ENCODE measurements around the gene TMEM130.

Gene TMEM130

DNA sequence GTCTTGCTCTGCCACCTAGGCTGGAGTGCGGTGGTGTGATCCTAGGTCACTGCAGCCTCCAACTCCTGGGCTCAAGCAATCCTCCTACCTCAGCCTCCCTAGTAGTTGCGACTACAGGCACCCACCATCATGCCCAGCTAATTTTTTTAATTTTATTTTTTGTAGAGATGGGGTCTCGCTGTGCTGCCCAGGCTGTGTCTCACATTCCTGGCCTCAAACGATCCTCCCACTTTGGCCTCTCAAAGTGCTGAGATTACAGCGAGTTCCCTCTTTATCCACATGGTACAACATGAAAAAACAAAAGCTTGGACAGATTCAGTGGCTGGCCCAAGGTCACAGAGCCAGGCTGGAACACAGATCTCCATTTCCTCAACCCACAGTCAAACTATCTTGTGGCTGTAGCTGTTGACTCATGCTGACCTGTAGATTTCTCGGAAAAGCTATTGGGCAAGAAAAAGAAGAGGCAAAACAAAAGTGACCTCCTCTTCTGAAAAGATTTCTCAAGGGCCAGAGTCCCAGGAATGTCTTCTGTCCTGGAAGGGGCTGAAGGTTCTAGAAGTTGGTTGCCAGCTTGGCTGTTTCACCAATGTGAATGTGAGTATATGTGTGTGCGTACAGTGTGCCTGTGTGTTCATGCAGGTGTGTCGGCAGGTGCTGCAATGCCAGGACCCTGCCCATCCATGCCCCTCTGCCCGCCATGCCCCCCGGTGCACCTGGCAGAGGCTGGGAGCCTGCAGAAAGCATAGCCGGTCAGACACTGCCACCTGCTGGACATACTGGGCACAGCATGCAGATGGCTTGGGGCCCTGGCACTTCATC lies 28.4 kb downstream of the TMEM130 start:
- DNase-seq (ENCODE audit: low read depth): peak; percentile 52

DNA sequence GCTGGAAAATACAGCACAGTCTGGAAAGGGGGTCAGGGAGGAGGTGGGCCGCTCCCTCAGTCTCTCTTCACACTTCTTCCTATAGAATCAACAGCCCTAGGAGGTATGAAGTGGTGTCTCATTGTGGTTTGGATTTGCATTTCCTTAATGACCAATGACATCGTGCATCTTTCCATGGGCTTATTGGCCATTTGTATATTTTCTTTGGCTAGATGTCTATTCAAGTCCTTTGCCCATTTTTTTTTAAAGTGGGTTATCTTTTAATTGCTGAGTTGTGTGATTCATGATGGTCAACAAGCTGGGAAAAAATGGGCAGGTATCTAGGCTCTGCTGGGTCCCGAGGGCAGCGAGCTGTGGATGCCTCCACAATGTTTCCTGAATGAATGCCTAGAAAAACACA lies 29.1 kb downstream of the TMEM130 start:
- no peak for DNase-seq (ENCODE audit: low read depth)

DNA sequence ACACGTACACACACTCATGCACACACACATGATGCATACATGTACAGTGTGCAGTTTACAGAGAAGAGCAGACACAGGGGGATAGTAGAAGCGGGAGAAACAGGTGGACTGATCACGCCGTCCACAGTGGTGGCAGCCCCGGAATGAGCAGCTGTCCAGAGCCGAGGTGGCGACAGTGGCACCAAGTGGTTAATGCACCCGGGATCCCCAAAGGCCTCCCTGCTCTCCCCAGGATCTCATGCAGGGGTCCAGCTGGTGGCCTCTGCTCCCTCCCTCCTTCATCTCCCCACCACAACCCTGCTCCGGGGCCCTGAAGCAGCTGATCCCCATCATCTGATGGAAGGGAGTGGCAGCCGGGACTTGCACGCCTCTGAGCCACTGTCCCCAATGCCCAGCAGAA lies 29.7 kb downstream of the TMEM130 start:
- no peak for DNase-seq (ENCODE audit: low read depth)

DNA sequence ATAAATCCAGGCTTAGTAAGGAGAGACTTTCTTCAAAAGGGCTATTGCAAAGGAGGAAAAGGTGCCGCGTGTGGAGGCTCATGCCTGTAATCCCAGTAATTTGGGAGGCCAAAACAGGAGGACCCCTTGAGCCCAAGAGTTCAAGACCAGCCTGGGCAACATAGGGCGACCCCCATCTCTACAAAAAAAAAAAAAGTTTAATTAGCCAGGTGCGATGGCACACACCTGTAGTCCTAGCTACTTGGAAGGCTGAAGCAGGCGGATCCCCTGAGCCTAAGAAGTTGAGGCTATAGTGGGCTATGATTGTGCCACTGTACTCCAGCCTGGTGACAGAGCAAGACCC lies 32.2 kb downstream of the TMEM130 start:
- DNase-seq (ENCODE audit: low read depth): no peak

DNA sequence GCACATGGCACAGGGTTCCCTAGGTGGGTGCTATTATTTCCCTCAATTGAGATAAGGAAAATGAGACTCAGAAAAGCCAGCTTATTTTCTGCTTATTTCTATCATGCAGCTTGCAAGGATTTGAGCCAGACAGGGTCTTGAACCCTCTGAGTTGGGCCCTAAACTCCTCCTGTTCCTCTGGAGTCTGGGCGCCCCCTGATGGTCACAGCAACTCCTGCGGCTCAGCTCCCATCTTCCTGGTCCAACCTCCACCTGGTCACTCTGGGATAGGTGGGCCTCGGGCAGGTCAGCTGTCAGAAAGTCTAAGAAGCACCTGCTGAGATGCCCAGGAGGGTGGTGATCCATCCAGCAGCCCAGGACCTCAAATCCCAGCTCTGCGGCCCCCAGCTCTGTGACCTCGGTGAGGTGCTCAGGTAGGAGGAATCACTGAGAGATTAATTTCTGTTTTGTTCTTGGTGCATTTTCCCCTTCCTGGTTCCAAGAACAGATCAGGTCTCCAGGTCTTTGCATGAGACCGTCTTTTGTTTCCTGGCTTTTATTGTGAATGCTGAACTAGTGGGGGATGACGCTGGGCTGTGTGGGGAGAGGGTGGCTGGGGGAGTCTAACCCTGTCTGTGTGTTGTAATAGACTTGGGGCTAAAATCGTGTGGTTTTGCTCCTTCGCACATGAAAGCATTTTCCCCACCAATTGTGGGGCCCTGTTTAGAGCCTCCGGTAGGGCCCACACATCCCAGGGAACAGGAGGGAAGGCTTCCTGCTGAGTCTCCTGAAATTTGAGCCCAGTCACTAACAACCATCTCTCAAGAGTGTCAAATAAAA lies 32.8 kb downstream of the TMEM130 start:
- no peak for DNase-seq (ENCODE audit: low read depth)

DNA sequence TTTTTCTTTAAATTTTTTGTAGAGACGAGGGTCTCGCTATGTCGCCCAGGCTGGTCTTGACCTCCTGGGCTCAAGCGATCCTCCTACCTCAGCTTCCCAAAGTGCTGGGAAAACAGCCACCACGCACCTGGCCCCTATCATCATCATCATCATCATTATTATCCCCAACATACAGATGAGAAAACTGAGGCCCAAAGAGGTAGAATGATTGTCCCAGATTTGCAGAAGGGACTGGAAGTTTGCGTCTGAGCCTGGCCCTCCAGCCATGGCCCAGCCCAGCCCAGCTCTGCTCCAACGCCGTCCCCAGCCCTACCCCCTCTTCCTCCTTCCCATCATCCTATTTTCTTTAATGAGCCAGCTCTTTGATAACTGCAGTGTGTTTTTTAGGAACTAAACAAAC lies 34.9 kb downstream of the TMEM130 start:
- DNase-seq (ENCODE audit: low read depth): no peak

DNA sequence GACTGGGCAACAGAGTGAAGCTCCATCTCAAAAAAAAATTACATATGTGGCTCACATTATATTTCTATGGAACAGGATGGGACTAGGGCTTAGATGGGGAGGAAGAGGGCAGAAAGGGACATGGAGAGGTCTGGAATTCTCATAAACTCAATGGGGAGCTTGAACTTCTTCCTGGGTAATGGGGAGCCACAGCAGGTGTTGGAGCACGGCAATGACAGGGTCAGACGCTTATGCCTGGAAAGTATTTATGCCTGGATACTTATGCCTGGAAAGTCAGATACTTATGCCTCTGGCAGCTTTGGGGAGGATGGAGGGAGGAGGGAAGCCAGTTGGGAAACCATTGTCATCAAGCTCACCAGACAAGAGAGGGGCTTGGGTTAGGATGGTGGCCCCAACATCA lies 36.8 kb downstream of the TMEM130 start:
- no peak for DNase-seq (ENCODE audit: low read depth)

DNA sequence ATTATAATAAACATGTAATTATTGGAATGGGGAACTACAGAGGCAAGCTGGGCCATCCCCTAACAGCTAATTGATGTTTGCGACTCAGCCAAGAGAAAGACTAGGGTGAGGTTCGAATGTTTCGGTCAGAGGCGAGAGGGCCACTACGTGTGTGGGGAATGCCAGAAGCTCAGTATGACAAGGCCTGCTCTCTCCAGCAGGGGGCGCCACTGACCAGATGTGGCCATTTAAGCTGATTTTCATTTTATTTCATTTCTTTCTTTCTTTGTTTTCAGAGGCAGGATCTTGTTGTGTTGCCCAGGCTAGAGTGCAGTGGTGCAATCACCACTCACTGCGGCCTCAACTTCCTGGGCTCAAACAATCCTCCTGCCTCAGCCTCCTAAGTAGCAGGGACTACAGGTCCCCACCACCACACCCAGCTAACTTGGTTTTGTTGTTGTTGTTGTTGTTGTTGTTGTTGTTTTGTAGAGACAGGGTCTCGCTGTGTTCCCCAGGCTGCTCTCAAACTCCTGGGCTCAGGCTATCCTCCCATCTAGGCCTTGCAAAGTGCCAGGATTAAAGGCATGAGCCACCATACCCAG lies 38.1 kb downstream of the TMEM130 start:
- peak; percentile 10 for DNase-seq (ENCODE audit: low read depth)

DNA sequence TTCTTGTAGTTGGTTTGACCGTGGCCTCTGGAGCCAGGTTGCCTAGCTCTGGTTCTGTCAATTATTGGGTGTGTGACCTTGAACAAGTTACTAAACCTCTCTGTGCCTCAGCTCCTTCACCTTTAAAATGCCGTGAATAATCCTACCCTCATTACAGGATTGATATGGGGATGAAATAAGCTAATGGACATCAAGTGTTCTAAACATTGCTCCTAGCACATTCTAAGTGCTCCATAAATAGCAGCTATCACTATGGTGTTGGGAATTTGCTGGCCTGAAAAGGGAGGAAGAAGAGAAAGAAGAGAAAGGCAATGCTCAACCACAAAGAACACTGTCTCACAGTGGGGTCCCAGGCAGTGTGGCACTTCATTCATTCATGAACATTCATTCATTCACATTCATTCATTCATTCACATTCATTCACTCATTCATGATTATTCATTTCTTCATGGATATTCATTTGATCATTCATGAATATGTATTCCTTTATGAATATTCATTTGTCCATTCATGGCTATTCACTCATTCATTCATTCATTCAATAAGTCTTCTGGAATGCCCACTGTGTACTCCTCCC lies 38.8 kb downstream of the TMEM130 start:
- DNase-seq (ENCODE audit: low read depth): no peak

DNA sequence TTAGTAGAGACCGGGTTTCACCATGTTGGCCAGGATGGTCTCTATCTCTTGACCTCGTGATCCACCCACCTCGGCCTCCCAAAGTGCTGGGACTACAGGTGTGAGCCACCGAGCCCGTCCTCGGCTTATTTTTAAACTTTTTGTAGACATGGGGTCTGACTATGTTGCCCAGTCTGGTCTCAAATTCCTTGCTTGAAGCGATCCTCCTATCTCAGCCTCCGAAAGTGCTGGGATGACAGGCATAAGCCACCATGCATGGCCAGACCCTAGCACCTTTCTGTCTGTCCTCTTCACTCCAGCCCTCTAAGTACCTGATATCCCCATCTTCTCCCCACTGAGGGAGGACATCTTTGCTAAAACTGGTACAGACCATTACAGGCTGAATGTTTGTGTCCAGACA lies 41.4 kb downstream of the TMEM130 start:
- DNase-seq (ENCODE audit: low read depth): no peak

DNA sequence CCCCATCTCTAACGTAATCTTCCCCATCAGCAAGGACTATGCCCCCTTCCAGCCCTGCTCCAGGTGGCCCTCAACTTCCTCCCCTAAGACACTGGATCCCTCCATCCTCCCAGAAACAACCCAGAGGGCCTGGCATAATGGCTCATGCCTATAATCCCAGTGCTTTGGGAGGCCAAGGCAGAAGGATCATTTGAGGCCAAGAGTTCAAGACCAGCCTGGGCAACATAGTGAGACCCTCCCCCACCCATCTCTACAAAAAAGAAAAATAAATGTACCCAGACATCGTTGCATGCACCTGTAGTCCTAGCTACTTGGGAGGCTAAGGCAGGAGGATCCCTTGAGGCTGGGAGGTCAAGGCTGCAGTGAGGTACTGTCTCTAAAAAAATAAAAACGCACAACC lies 42.6 kb downstream of the TMEM130 start:
- no peak for DNase-seq (ENCODE audit: low read depth)

DNA sequence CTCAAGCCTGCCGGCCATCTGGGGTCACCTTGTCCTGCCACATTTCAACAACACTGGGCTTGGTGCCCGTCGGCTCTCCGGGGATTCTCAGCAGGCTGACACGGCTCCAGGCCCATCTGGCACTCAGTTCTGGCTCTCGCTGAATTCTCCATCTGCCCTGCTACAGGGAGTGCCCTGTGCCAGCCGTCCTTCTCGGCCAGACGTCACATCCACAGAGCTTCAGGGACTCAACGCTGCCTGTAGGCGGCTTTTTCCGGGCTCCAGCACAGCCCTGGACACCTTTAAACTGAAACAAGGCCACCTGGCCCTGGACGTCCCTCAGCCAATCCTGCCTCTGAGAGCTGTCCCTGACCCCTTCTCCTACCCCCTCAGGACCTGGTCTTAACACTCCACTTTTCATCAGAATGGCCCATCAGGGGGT lies 43.0 kb downstream of the TMEM130 start:
- DNase-seq (ENCODE audit: low read depth): no peak

DNA sequence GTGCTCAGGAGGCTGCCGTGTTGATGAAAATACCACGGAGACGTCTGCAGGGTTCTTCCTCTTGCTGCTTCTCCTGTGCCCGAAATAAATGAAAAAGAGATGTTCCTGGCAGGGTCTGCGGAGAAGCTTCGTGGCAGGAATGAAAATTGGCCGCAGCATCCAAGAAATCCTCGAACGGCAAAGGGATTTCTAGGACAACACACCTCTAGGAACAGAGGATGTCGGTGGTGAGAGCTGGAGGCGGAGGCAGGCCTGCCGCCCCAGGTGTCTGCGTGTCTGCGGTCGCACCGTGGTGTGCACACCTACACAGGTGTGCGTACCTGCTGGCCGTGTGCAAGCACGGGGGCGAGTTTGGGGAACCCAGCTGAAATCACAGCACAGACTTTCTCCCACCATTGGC lies 43.4 kb downstream of the TMEM130 start:
- no peak for DNase-seq (ENCODE audit: low read depth)

DNA sequence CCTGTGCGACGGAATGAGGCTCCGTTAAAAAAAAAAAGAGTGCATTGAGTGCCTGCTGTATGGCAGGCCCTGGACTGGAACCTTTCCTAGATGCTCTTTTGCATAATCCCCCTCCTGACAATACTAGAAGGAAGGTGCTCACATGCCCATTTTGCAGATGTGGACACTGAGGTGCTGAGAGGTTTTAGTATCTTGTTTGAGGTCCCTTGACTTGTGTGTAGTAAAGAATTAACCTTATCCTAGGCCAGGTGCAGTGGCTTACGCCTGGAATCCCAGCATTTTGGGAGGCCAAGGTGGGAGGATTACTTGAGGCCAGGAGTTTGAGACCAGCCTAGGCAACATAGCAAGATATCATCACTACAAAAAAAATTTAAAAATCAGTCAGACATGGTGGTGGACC lies 46.6 kb downstream of the TMEM130 start:
- DNase-seq (ENCODE audit: low read depth): no peak

DNA sequence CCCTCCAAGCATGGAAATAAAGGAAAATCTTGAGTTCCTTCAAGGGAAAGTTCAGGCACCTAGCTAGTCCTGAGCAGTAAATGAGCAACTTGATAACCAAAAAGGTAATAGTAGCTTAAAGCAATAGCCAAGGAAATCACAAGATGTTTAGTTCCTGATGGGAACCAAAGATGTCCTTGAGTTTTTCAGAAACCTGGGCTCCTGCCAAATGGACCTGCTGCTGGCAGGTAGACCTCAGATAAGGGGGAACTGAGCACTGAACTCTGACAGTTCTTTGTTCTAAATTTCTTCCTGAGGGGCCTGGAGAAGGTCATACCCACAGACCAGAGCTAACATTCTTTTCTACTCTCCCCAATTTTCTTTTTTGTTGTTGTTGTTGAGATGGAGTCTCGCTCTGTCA lies 48.5 kb downstream of the TMEM130 start:
- no peak for DNase-seq (ENCODE audit: low read depth)

DNA sequence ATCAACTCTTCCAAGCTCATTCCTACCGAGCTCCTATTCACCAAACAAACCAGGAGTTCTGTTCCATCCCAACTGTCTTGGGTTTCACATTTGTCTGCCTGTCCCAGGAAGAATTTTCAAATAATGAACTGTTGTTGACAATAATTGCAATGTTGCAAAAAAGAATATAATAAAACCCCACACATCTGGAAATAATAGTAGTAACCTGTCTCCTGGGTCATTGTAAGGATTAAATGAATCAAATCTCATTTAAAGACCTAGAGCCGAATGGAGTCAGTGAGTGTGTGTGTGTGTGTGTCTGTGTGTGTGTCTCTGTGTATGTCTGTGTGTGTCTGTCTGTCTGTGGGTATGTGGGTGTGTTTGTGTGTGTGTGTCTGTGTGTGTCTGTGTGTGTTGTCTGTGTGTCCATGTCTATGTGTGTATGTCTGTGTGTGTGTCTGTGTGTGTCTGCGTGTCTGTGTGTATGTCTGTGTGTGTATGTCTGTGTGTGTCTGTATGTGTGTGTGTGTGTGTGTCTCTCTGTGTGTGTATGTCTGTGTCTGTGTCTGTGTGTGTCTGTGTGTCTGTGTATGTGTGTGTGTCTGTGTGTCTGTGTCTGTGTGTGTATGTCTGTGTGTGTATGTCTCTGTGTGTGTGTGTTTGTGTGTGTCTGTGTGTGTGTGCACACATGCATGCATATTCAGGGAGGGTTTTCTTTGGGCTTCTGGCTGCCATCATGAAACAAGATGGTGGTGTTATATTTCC lies 52.7 kb downstream of the TMEM130 start:
- DNase-seq (ENCODE audit: low read depth): no peak

DNA sequence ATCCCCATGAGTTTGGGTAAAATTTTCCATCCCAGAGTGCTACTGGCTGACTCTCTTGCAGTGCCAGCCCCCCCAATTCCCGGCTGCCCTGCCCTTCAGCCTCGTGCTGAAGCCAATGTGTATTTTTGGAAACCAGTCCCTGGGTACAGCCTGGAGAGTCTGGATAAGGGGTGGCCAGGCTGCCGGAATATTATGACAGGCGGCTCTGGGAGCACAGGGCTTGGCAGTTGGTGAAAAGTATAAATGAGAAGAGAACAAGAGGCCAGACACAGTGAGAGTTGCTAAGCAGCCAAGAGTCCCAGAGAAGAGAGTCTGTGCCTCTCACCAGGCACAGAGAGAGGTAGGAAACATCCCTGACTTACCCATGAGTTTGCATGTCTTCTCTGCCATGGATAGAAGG lies 53.6 kb downstream of the TMEM130 start:
- no peak for DNase-seq (ENCODE audit: low read depth)

DNA sequence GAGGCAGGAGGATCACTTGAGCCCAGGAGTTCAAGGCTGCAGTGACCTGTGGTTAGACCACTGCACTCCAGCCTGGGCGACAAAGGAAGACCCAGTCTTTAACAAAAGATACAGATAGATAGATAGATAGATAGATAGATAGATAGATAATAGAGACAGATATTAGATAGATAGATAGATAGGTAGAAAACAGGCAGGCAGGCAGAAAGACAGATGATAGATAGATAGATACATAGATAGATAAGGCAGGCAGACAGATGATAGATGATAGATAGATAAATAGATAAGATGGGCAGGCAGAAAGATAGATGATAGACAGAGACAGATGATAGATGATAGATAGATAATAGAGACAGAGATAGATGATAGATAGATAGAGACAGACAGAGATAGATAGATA lies 54.5 kb downstream of the TMEM130 start:
- no peak for DNase-seq (ENCODE audit: low read depth)

DNA sequence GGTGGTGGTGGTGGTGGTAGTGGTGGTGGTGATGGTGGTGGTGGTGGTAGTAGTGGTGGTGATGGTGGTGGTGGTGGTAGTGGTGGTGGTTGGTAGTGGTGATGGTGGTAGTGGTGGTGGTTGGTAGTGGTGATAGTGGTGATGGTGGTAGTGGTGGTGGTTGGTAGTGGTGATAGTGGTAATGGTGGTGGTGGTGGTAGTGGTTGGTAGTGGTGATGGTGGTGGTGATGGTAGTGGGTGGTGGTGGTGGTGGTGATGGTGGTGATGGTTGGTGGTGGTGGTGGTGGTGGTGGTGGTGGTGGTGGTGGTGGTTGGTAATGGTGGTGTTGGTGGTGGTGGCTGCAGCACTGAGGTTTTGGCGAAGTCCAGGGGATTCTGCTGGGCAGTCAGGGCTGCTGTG lies 58.5 kb downstream of the TMEM130 start:
- no peak for DNase-seq (ENCODE audit: low read depth)

DNA sequence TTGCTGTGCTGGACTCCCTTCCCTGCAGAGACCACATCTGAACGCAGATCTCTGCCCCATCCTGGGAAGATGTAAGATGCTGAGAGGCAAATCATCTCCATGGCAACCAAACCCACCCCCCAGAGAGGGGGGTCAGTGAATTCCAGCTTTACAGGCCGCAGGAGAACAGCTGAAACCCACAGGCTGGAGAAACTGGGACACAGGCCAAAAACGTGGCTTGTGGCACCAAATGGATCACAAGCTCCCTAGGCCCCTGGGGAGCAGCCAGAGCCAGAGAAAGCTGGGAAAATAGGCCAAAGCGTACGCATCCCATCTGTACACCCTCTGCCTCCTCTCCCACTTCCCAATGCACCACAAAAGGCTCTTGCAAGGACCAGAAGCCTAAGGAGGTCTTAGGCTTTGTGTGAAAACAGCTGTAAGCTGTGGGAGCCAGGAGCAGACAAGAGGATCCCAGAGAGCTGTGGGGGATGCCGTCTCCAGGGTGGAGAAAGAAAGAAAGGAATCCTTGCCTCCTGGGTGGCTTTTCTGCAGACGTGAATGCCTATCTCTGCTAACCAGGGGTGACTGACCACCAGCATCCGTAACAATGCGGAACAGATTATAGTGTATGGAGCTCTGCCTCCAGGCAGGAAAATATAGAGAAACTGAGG lies 59.5 kb downstream of the TMEM130 start:
- no peak for DNase-seq (ENCODE audit: low read depth)

DNA sequence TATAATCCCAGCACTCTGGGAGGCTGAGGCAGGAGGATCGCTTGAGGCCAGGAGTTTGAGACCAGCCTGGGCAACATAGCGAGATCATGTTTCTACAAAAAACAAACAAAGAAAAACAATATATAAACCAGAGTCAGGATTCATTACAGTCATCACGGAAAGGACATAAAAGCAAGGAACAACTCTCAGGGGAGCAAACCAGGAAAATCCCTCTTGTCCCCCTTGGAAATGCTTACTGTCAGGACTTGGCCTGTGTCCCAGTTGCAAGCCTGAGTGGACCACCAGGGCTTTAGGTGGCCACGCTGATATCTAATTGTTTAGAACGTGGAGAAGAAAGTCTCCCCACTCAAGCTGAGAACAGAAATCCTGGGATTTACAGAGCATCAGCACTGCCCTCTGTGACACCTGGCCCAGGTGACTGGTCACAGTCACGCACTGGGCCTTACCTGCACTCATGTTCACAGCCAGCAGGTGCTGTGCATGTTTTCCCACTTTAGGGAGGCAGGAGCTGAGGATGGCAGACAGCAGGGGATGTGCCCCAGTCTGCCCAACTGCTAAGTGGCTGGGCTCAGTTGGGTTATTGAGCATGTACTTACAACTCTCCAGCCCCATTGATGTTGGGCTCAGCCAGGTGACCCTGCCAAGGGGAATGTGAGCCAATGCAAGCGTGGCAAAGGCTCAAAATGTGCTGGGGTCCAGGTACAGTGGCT lies 60.9 kb downstream of the TMEM130 start:
- DNase-seq (ENCODE audit: low read depth): no peak

All from activated T-cell treated with anti-CD3 and anti-CD28 coated beads for 24 hours (primary cell).